HG03039 (cell line): ENCODE results near the gene MOGAT2.
"Not testable (repeated sequence)": the region's sequence is repeated elsewhere in the genome, so short reads cannot be mapped to it uniquely, and the experiment has no call there.

ENCODE experiments used
- ATAC-seq: cut with Tn5 transposase; IDR thresholded peaks from one replicate; pipeline ENCODE4 v1.9.1; 2021; ENCODE audit warnings: mild to moderate bottlenecking, moderate library complexity; ENCODE audit not compliant: unreplicated experiment

MOGAT2 gene

DNA sequence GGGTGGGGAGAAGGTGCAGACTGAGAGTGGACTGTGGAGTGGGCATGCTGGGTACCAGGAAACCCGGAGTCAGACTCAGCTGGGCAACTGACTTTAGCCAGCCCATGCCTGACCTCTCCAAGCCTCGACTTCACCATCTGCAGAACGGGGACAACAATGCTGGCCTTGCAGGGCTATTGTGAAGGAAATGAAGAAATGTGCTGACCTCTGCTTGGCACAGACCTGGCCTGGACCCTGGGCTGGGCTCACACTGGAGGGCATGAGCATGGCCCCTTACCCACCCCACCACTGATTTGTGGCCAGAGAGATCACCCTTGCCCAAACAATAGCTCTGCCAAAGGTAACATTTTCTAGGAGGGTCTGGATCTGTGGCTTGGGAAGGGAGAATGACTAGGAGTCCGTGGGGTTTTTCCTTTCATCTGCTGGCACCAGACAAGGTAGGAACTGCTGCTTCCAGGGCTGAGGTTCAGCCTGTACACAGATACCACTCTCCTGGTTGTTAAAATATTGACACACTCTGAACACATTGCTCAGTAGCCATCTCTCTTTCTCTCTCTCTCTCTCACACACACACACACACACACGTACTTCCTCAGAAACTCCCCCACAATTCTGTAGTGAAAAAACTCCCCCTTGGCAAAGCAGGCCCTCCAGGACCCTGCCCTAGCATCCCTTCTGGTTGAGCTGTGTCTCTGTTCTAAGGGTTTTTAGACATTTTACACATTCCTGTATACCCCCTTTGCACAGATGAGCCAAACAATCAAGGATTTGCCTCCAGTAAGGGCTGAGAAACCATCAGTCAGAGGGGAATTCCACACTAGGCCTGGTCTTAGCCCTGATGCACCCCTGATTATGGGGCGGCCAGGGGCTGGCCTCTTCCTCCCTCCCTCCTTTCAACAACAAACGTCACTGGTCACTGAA, 1.0 kb downstream of the MOGAT2 start:
- ATAC-seq, result no peak

DNA sequence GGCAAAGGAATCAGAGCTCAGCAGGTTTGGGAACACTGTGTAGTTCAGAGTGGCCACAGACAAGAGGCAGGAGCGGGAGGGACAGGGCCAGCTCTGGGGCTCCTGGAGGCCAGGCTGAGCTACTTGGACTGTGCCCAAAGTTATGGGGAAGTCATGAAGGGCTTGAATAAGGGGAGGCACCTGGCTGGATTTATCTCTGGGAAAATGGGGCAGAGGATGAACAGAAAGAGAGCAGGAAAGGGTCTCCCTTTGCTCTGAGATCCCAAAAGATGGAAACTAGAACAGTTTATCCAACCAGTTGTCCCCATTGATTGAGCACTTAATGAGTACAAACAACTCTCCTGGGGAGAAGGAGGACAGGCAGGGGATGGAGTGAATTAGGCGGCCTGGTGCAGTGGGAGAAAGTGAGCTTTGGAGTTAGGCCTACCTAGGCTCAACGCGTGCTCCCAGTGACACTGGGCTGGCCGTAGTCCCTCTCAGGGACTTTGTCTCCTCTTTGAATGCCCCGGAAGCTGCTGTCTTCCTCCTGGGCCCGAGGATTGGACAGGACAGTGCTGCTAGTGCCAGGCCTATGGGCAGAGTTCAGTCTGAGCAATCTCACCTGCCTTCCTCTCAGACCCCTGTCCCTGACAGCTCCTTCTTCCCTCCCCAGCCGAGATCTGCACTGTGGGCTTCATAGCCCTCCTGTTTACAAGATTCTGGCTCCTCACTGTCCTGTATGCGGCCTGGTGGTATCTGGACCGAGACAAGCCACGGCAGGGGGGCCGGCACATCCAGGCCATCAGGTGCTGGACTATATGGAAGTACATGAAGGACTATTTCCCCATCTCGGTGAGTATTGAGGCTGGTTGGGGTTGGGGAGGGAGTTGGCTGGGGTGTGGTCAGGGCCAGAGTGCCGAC, 2.0 kb downstream of the MOGAT2 start:
- no peak for ATAC-seq

DNA sequence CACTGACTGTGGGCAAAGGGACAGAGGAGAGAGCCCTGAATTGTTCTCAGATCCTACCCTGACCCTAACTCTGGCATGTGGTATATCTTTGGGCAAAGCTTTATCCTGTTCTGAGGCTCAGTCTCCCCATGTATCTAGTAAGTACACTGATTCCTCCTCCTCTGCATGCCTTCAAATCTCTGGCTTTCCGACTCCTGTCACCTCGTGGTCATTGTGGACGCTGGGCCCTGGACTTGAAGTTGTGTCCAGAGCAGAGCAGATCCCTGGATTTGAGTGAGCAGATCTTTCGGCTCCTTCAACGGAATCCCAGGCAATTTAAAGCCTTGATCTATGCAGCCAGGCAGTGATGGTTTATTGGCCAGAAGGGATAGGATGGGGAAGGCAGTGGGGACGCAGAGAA, 3.0 kb downstream of the MOGAT2 start:
- ATAC-seq, result no peak

DNA sequence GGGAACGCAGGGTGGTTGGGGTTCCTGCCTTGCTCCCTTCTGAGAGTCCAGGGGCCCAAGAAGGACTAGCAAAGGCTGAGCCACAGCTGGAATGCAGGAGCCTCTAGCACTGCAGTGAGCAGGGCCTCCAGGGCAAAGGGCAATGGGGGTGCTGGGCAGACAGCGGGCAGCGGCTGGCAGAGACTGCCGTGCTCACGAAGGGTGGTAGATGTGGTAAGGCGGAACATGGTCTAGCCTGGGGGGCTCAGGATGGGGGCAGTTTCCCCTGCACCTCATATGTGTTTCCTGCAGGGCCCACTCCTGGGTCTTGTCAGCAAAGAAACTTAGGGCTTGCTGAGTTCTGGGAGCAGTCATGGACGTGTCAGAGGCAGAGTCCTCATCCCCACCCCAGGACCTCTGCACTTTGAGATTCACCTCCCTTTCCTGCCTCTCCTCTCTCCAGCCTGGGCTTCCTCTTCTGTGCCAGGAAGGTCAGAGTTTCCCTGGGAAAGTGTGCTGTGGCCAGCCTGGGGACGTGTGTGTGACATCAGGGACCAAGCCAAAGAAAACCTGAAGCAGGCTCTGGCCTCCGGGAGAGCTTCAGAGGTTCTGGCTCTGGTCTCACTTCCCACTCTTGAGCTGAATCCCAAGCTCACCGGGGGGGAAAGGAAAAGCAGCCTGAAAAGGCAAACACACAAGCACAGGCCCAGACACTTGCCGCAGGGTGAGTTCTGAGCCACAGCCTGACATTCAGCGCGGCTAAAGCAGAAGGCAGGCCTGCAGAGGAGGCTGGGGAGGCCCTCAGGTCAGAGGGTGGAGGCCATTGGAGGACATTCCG, 4.4 kb downstream of the MOGAT2 start:
- ATAC-seq, result no peak

DNA sequence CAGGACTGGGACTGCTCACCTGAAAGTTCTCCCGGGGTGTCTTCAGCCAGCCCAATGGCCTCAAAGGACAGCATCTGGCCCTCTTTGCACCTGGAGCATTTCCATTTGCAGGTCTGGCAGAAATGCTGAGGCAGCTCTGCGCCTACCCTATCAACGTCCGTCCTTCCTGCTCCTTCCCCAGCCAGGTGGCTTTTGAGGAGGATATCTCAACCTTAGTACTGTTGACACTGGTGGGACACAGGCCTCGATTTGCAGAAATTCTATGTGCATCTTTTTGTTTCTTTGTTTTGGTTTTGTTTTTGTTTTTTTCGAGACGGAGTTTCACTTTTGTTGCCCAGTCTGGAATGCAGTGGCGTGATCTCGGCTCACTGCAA, 5.0 kb downstream of the MOGAT2 start:
- ATAC-seq, result no peak

DNA sequence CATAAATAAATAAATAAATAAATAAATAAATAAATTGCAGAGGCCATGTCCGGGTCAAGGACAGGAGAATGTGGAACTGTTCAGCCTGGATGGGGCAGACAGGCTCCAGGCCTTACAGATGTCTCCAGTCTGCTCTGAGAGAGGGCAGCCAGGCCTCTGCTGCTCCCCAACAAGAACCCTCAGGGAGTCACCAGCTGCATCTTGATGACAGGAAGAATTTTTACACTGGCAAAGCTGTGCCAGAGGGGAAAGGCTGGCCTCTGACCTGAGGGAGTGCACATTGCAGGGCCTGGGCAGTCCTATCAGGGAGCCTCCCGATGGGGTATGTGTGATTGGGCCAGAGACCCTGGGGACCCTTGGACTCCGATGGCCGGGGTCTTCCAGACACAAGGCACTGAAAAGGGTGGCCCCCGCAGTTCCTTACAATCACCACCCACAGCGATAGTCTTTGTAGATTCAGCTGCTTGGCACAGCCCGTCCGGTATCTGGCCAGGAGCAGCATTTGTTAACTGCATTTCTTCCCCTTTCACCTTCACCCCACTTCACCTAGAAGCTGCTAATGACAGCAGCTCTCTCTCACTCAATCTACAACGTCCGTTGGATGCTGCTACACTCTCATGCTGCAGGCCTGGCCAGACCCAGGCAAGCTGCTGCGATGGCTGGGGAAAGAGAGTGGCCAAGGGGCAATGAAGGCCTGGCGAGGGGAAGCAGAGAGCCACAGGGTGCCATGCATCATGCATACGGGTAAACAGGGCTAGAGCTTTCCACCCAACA, 8.1 kb downstream of the MOGAT2 start:
- no peak for ATAC-seq

DNA sequence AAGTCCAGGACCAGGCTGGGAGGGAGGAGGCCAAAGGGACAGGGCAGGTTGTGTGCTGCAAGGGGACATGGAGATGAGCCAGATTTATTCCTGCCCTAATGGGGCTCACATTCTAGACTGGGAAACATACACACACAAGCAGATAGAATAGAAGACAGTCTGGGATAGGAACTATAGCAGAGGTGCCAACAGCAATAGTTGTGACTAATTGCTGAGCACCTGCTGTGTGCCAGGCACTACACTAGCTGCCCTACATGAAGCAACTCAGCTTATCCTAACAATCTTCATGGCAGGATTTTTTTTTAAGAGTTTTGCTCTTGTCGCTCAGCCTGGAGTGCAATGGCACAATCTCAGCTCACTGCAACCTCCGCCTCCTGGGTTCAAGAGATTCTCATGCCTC, 11.4 kb downstream of the MOGAT2 start:
- ATAC-seq, result no peak

DNA sequence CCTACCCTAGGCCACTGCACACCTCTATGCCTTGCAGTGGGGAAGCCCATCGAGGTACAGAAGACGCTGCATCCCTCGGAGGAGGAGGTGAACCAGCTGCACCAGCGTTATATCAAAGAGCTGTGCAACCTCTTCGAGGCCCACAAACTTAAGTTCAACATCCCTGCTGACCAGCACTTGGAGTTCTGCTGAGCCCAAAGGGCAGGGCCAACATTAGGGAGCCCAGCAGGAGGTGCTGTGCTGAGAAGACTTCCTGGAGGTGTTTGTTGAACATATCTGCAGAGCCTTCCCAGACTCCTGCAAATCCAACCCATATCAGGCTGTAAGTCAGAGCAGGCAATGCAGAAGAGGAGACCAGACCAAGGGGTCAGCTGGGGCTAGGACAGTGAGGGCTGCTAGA, 13.5 kb downstream of the MOGAT2 start:
- ATAC-seq, result no peak

DNA sequence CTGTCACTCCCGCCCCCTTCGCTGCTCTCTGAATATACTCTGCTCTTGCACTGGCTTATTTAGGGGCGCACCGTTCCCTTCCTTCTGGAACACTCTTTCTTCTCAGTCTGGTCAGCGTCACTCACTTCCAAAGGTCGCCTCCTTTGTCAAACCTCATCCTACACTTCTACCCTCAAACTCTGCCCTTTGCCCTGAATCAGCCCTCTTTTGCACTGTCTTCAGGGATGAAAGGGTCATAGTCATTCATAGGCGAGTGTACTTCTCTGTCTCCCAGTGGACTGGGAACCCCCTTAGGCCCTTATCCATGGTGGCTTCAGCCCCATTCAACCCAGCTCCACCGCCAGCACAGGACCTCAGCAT, 15.4 kb downstream of the MOGAT2 start:
- ATAC-seq, result no peak

DNA sequence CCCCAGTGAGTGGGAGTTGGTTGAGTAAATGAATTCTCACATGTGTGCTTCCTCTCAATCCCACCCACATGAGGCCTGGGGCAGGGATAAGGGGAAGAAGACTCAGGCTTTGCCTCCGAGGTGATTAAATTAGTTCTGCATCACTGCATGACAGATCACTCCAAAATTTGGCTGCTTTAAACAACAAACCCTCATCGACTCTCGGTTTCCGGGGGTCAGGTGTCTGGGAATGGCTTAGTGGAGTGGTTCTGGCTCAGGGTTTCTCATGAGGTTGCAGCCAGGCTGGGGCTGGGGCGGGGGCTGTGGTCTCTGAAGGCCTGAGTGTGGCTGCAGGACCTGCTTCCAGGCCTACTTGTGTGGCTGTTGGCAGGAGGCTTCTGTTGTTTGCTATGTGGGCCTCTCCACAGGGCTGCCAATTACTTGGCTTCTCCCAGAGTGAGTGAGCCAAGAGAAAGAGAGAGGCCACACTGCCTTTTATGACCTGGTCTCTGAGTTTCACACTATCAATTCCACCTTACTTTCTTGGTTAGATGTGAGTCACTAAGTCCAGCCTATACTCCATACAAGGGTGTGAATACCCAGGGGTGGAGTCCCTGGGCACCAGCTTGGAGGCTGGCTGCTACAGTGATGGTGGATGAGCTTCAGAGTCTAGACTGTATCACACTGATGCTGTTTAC, 15.9 kb downstream of the MOGAT2 start:
- no peak for ATAC-seq

DNA sequence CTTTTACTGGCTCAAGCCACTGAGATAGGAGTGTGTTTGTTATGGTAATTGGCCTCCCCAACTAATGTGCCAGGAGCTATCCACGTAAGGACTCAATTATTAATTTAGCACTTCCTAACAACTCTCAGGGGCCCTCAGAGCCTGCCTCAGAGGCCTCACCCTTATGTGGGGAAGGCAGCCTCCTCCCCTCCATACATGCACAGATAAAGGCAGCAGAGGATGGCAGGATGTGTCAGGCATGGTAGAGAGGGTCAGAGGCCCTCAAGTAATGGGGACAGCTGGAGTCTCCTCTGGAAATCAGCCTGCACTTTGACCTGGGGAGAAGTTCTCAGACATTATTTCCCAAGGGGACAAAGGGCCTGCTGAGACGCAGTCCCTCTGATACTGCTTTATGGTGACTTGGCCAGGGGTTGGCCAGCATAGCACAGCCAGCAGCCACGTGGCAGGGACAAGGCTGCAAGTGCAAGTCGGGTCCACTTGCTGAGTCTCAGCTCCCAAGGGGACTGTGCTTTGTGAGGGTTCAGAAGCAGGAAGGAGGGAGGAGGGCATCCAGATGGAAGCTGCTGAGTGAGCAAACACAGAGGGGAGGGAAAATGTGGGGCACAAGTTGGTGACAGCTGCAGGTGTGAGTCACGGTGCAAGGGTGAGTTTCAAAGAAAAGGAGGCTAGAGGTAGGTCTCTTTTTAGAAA, 17.0 kb downstream of the MOGAT2 start:
- ATAC-seq, result no peak

DNA sequence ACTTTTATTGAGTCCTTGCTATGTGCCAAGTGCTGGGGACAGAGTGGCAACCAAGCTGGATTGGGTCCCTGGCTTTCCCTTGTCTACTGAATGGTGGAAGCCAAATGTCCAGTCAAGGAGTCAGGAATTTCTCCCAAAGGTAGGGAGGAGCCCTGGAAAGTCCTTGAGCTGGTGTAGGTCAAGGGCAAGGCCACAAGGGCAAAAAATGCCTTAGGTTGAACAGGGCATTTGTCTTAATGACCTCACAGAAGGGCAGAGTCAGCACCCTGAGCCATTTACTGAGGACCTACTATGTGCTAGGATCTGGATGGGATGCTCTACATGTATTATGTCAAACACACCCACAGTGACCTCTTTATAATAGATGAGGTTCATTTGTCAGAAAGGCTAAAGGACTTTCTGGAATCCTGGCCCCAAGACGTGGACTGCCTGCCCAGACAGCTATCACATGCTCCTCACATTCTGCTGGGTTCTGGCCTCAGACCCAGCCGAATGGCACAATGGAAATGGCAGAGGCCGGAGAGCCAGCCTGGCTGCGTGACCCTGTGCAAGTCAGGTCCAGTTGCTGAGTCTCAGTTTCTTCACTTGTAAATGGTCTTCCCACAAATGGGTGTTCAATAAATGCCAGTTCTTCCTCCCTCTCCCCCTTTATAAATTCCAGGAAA, 17.7 kb downstream of the MOGAT2 start:
- ATAC-seq, result no peak

DNA sequence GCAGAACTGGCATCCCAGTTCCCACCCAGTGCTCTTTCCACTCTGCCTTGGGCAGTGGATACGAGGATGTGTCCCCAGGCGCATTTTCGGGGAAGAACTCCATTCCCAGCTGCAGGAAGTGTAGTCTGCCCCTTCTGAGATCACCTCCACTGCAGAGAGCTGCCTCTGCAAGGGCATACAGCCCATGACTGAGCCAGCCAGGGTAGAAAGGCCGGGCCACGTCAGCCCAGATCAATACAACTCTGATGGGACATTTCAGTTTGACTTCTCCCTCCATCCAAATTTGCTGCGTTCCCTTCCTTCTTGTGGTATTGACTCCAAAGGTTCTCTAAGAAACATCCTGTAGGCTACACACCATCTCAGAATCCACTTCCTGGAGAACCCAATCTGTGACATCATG, 19.7 kb downstream of the MOGAT2 start:
- ATAC-seq, result no peak

DNA sequence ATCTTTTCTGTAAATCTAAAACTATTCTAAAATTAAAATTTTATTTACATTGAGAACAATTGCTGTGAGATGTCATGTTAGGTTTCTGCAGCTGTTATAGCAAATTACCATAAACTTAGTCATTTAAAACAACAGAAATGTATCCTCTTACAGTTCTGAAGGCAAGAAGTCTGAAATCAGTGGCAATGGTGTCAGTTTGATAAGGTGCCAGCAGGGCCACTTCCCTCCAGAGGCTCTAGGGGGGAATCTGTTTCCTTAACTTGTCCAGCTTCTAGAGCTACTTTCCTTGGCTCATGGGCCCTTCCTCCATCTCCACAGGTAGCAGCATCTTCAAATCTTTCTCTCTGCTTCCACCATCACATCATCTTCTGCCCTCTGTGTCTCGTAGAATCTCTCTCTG, 23.0 kb downstream of the MOGAT2 start:
- no peak for ATAC-seq

DNA sequence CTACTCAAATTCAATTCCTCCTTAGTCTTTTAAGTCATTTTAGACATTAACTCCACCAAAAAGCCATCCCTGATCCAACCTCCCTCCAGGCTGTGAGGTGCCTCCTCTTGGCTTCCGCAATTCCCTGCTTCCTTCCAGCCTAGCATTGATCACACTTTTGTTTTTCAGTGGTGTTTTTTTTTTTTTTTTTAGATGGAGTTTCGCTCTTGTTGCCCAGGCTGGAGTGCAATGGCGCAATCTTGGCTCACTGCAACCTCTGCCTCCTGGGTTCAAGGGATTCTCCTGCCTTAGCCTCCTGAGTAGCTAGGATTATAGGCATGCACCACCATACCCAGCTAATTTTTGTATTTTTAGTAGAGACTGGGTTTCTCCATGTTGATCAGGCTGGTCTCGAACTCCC, 25.5 kb downstream of the MOGAT2 start:
- not testable (repeated sequence) for ATAC-seq

DNA sequence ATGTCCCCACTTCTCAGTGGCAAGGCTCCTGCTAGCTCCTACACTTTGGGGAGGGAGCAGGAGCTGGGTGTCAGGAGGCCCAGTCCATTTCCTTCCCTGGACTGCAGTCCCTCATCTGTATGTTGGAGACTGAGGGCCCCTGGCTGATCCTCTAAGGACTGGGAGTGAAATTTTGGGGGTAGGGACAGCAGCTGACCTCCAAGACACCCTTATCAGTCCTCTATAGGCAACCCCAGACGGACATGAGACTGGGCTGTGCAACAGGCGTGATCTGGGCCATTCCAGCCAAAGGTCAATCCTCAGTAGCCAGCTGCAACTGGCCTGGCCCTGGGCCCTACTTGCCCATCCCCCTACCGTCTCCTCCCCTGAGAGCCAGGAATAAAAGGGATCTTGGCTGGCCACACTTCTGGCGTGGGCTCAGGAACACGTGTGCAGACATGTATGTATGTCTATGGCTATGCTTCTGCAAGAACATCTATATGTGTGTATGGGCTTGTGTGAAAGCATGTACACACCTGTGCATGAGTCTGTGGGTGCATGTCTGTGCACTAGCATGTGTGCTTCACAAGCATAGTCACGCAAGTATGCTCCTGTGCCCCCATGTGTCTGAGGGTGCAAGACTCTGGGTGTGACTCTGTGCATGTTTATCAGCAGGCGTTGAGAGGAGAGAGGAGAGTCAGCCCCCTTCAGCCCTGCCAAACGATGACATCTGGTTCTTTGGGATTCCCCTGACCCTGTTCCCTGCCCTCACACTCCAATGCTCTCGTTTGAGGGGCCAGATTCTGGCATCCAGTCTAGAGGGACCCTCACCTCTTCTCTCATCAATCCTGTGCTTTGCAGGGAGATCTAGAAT, 26.3 kb downstream of the MOGAT2 start:
- ATAC-seq, result no peak

DNA sequence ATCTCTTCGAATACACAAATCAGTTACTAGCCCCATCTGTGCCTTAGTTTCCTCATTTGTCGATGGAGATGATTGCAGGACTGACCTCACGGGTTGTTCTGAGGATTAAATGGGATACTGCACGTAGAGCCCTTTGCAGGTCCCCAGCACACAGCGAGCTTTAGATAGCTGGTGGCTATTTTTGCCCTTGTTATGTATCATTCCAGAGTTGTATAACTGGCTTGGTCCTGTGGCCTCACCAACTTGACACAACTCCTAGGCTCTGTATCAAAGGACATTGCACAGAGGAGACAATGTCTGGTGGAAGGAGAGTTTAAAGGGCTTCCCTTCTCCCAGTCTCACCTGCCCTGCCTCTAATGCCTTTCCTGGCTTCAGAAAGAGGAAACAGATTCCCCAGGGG, 28.2 kb downstream of the MOGAT2 start:
- ATAC-seq, result no peak

DNA sequence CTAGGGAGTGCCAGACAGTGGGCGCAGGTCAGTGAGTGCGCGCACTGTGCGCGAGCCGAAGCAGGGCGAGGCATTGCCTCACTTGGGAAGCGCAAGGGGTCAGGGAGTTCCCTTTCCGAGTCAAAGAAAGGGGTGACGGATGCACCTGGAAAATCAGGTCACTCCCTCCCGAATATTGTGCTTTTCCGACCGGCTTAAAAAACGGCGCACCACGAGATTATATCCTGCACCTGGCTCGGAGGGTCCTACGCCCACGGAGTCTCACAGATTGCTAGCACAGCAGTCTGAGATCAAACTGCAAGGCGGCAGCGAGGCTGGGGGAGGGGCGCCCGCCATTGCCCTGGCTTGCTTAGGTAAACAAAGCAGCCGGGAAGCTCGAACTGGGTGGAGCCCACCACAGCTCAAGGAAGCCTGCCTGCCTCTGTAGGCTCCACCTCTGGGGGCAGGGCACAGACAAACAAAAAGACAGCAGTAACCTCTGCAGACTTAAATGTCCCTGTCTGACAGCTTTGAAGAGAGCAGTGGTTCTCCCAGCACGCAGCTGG, 31.2 kb downstream of the MOGAT2 start:
- not testable (repeated sequence) for ATAC-seq
